Islet of Langerhans (tissue), 1 donor: ENCODE data around the gene DDX56.
"Not testable (repeated sequence)": the region's sequence is repeated elsewhere in the genome, so short reads cannot be mapped to it uniquely, and the experiment has no call there.

Experiments used
- FAIRE-seq: peaks from one replicate; lab custom pipeline; 2011; peaks lifted over from hg19 to GRCh38; lab: Jason Lieb, UNC

The DDX56 gene

GRCh38 chr7:44573464-44574286, at the start of gene DDX56:
DDX56 (minus strand) TSS chr7:44573908; CDS start chr7:44573895, 13 bp downstream.
- FAIRE-seq: peak; percentile 51

DNA sequence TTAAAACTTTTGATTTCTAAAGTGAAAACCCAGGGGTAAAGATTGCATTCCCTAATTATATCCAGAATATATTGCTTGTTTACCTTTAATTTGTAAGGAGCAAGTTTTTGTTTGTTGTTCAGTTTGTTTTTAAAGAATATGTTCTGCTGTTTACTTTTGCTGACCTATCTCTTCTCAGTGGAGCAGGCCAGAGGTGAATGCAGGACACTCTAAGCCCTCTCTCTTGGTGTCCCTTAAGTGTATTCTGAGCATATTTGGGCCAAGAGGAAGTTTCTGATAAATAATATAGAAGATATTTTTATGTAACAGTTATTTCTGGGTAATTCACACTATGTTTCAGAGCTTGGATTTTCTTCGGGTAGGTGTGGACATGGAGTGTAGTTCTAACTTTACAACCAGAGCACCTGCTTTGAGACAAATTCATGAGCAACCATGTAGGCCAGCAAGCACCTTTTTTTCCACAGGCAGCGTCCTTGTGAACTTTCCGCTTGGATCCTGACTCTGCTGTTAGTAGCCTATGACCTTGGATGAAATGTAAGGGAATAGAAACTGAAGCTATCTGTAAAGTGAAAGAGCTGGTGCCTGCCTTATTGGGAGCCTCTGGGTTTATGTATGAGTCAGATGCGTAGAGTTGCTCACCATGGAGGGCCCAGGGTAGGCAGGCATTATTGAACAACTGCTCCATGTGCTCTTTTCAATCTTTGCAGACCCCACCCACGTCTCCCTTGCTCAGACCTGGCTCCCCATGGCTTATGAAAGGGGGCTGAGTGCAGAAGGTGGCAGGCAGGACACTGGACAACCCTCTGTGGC, 48.8 kb upstream of the DDX56 start:
- FAIRE-seq: no peak

GRCh38 chr7:44621750-44622103, 48.0 kb upstream of the DDX56 start:
- FAIRE-seq: no peak

DNA sequence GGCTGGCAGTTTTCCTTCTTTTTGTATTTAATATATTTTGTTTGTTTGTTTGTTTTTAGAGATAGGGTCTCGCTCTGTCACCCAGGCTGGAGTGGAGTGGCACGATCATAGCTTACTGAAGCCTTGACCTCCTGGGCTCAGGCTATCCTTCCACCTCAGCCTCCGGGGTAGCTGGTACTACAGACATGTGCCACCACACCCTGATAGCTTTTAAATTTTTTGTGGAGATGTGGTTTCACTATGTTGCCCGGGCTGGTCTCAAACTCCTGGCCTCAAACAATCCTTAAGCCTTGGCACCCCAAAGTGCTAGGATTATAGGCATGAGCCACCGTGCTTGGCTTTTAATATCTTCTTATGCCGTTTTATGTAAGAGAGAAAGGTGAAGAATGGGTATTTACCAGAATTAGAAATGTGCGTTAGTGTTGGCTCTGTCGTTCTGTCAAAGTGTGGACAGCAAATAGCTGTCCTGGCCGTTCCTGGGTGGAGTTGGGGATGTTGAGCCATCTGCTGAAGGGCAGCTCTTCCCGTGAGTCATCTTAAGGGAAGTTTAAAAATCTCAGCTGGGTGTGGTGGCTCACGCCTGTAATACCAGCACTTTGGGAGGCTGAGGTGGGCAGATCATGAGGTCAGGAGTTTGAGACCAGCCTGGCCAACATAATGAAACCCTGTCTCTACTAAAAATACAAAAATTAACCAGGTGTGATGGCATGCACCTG, 47.5 kb upstream of the DDX56 start:
- no peak for FAIRE-seq

DNA sequence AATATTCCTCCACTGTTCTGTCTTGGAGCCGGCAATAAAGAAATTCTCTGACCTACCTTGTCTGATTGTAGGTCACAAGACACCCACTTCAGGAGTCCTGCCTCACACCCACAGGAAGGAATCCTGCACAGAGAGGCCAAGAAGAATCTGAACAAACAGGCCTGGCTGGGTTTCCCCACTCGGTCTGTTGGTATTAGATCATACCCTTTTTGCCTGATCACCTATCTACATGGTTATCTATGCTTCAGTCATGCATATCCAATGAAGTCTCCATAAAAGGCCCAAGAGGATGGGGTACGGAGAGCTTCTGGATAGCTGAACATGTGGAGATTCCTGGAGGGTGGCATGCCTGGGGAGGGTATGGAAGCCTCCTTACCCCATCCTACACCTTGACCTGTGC, 45.0 kb upstream of the DDX56 start:
- no peak for FAIRE-seq

GRCh38 chr7:44618045-44618444, 44.3 kb upstream of the DDX56 start:
- FAIRE-seq: no peak

DNA sequence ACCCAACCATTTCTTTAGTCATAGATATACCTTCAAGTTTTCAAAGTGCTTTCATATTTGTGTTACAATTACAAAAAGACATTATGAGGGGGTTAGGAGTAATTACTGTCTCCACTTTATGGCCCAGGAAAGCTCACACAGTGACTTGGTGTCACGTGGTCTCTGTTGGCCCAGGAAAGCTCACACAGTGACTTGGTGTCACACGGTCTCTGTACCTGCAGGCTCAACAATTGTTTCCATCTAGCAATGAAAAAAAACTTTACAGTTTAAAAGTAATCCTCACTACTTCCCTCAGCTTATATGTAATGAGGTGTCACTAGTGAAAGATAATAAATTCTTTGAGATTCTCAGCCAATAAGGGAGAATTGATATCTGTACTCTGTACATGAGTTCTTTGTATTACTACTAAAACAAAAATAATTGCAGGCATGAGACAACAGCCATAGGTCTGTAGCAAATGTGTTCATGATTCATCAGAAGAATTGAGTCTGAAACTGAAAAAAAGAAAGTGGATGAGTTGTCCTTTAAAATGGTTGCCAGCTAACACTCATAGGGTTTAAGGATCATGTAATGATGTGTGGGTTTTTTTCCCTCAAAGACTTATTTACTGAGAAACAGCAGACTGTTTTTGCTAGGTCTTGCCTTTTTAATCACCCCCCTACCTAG, 43.6 kb upstream of the DDX56 start:
- FAIRE-seq: no peak

DNA sequence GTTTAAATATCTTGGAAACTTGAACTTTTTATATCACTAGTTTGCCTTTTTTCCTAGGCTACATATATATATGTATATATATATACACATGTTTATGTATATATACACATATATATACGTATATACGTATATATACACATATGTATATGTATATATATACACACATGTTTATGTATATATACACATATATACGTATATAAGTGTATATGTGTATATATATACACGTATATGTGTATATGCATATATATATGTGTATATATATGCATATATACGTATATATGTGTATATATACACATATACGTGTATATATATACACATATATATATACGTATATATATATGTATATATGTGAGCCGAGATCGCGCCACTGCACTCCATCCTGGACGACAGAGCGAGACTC, 42.8 kb upstream of the DDX56 start:
- FAIRE-seq: no peak

DNA sequence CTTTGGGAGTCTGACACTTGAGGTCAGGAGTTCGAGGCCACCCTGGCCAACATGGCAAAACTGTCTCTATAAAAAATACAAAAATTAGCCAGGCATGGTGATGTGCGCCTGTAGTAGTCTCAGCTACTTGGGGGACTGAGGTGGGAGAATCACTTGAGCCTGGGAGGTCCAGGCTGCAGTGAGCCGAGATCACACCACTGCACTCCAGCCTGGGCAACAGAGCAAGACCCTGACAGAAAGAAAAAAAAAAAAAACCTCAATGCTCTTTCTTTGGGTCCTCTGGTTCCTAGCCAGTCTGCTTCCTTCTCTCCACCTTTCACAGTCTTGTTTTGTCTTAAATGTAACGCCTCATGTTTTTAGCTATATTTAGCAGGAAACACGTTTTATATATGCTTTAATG, 42.1 kb upstream of the DDX56 start:
- no peak for FAIRE-seq

GRCh38 chr7:44615149-44615611, 41.5 kb upstream of the DDX56 start:
- FAIRE-seq: no peak

DNA sequence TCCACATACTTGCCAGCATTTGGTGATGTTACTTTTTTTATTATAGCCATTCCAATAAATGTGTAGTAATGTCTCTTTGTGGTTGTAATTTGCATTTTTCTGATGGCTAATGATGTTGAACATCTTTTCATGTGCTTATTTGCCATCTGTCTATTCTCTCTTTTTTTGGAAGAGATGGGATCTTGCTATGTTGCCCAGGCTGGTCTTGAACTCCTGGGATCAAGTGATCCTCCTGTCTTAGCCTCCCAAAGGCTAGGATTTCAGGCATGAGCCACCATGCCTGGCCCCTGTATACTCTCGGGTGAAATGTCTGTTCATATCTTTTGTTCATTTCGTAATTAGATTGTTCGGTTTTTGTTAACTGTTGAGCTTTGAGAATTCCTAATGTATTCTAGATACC, 36.1 kb upstream of the DDX56 start:
- FAIRE-seq: no peak

DNA sequence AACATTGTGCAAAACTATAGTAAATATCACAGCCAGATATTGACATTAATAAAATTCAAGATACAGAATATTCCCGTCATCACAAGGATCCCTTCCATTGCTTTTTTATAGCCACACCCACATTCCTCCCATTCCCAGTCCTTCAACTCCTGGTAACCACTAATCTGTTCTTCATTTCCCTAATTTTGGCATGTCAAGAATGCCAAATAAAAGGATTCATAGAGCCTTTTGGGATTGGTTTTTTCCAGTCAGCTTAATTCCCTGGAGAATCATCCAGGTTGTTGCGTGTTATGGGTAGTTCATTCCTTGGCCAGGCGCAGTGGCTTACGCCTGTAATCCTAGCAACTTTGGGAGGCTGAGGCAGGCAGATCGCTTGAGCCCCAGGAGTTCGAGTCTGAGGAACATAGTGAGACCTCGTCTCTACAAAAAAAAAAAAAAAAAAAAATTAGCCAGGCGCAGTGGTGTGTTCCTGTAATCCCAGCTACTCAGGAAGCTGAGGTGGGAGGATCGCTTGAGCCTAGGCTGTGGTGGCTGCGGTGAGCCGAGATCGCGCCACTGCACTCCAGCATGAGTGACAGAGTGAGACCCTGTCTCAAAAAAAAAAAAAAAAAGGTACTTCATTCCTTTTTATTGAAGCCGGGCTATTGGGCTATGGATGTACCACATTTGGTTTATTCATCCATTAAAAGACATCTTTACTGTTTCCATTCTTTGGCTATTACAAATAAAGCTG, 35.4 kb upstream of the DDX56 start:
- FAIRE-seq: no peak

- no peak for FAIRE-seq
Observed at GRCh38 chr7:44607141-44608068, 33.7 kb upstream of the DDX56 start.

DNA sequence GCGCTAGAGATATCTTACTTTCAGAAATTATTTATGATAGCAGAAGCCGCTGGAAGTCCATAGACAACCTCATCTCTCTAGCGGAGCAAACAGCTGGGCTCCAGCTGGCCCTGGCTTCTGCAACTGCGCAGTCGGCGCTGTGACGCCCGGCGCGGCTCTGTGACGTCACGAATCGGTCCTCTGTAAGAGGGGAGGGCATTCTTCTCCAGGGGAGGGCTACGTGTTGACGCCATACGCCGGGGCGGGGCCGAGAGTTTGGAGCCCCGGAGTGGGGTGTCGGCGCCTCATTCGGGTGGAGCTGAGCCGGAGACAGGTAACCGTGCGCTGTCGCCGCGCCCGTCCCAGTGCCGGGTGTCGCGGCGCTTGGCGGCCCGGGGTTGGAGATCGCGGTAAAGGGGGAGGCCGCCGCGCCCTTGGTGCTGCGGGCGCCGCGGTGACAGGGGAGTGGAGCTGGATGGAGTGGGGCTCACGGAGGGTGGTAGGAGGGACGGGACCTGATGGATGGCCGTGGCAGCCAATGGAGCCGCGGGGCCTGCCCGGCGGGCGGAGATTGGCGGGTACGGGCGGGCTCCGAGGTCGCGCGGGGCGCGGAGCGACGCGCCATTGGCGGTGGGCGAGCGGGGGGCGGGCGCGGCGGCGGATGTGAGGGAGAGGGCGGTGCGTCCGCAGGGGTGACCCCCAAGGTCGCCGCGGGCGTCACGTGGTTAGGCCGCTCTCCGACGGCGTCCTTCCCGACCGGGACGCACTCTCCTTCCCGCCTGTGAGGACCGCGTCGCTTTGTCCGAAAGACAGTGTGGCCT, 32.8 kb upstream of the DDX56 start, which contains the start of gene OGDH:
Gene OGDH (plus strand): TSS at position 287 of the 800 bp plus-strand sequence. CDS start 17,717 bp downstream, outside the sequence.
- no peak for FAIRE-seq

DNA sequence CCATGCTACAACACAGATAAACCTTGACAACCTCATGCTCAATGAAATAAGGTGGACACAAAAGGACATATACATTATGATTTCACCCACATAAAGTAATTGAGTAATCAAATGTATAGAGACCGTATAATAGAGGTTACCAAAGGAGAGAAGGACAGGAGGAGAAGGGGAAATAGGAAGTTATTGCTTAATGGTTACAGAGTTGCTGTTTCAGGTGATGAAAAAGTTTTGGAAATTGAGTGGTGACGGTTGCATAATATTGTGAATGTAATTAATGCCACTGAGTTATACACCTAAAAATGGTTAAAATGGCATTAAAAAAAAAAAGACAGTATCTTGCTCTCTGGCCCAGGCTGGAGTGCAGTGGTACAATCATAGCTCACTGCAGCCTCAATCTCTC, 31.2 kb upstream of the DDX56 start:
- FAIRE-seq: no peak

DNA sequence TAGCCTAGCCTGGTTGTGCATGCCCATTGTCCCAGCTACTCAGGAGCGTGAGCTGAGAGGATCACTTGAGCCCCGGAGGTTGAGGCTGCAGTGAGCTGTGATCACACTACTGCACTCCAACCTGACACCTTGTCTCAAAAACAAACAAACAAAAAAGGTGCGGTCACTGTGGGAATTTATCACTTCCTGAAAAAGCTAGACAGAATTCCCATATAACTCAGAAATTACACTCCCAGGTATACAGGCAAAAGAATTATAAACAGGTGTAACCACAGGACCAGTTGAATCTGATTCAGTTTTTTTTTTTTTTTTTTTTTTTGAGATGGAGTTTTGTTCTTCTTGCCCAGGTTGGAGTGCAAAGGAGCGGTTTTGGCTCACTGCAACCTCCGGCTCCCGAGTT, 29.5 kb upstream of the DDX56 start:
- no peak for FAIRE-seq

- FAIRE-seq: no peak
Observed at GRCh38 chr7:44602576-44602910, 28.8 kb upstream of the DDX56 start.

DNA sequence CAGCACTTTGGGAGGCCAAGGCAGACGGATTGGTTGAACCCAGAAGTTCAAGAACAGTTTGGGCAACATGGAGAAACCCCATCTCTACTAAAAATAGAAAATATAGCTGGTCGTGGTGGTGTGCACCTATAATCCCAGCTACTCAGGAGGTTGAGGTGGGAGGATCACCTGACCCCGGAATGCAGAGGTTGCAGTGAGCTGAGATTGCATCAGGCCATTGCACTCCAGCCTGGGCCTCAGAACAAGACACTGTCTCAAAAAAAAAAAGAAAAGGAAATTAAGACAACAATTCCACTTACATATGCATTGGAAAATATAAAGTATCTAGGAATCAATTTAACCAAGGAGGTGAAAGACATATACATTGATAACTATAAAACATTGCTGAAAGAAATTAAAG, 25.5 kb upstream of the DDX56 start:
- FAIRE-seq: no peak

DNA sequence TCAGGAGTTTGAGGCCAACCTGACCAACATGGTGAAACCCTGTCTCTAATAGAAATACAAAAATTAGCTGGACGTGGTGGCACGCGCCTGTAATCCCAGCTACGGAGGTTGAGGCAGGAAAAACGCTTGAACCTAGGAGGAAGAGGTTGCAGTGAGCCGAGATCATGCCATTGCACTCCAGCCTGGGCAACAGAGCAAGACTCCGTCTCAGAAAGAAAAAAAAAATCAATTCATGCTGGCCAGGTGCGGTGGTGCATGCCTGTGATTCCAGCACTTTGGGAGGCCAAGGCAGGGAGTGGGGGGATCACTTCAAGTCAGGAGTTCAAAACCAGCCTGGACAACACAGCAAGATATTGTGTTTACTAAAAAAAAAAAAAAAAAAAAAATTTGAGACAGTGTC, 23.5 kb upstream of the DDX56 start:
- not testable (repeated sequence) for FAIRE-seq
